HepG2 (cell line): Measurements from ENCODE around the gene CELSR2. TPM values are rescaled to one million over a fixed set of nuclear protein-coding genes. Genes with fewer than 3 reads are reported as not detected.

Experiments
- ATF7-NPFF ChIP-seq: sonication (generic); formaldehyde crosslinking; IDR thresholded peaks from 2 replicates; pipeline ENCODE4 v1.8.1; 2023; ENCODE audit warnings: mild to moderate bottlenecking, low read depth, missing genetic modification reagents, moderate library complexity
- BCL6 ChIP-seq: IDR thresholded peaks from 2 replicates; pipeline ENCODE4 v1.6.1; 2016; ENCODE audit warnings: missing genetic modification reagents, missing compliant biosample characterization
- BRD4 ChIP-seq: sonication (generic); formaldehyde crosslinking; IDR thresholded peaks from 2 replicates; pipeline ENCODE4 v1.4.0; 2020; ENCODE audit warnings: missing genetic modification reagents
- CCDC6 ChIP-seq: sonication (generic); formaldehyde crosslinking; IDR thresholded peaks from 2 replicates; pipeline ENCODE4 v1.8.1; 2022; ENCODE audit warnings: mild to moderate bottlenecking, missing genetic modification reagents, moderate library complexity
- ESRRA ChIP-seq: sonication (generic); formaldehyde crosslinking; IDR thresholded peaks from 2 replicates; pipeline ENCODE4 v1.5.1; 2020; ENCODE audit warnings: mild to moderate bottlenecking, low read depth, missing genetic modification reagents
- FOXA3 ChIP-seq: IDR thresholded peaks from 2 replicates; pipeline ENCODE4 v1.6.1; 2016; ENCODE audit warnings: missing genetic modification reagents, missing compliant biosample characterization
- KAT2B ChIP-seq: fragments of 150-350 bp; IDR thresholded peaks from 2 replicates; pipeline ENCODE4 v1.6.1; 2014; ENCODE audit warnings: low read depth, low read length, borderline replicate concordance
- TGIF2 ChIP-seq: IDR thresholded peaks from 2 replicates; pipeline ENCODE4 v1.6.1; 2016; ENCODE audit warnings: control low read depth, missing compliant biosample characterization
- ZNF501 ChIP-seq: sonication (generic); formaldehyde crosslinking; IDR thresholded peaks from 2 replicates; pipeline ENCODE4 v1.5.1; 2020; ENCODE audit warnings: mild to moderate bottlenecking, moderate library complexity, missing genetic modification reagents
- ZNF614 ChIP-seq: IDR thresholded peaks from 2 replicates; pipeline ENCODE4 v1.6.1; 2018; ENCODE audit warnings: missing biosample characterization, missing genetic modification reagents, inconsistent platforms, borderline replicate concordance
- ZNF891 ChIP-seq: sonication (generic); formaldehyde crosslinking; IDR thresholded peaks from 2 replicates; pipeline ENCODE4 v1.5.0; 2020; ENCODE audit warnings: mild to moderate bottlenecking, missing genetic modification reagents
- polyA plus RNA-seq, 8 experiments: library from polyadenylated mRNA; depleted of rRNA in 3 of 8; stranded (reverse) in 7 of 8; unstranded in 1 of 8; fragments of >200 nt; fragmentation: Illumina TruSeq in 4 of 8; extraction: Trizol in 4 of 8; gene quantifications; 2 replicates each; pipeline versions ENCODE4 v1.2.1 to v1.2.3, GENCODE V29; 2011 to 2016; ENCODE audit warnings: low read depth in 4 of 8, missing spikeins in 1 of 8, mixed read lengths in 1 of 8; ENCODE audit not compliant: insufficient read depth in 1 of 8
- total RNA-seq, 5 experiments: library from RNA; depleted of rRNA; stranded (reverse); fragments of >200 nt; fragmentation: Illumina TruSeq; extraction: Trizol; gene quantifications; 2 replicates each; pipeline ENCODE4 v1.2.3, GENCODE V29; 2016; ENCODE audit warnings: low read depth in 1 of 5
- TF ChIP-seq, protein P1 (sequence below): sonication (generic); formaldehyde crosslinking; IDR thresholded peaks from 2 replicates; pipeline ENCODE4 v1.5.0; 2020; ENCODE audit warnings: mild to moderate bottlenecking, missing genetic modification reagents, borderline replicate concordance
- TF ChIP-seq, protein P2 (sequence below): sonication (generic); IDR thresholded peaks from 2 replicates; pipeline ENCODE4 v1.6.1; 2016; ENCODE audit warnings: low read depth, borderline replicate concordance
- TF ChIP-seq, protein P3 (sequence below): sonication (generic); formaldehyde crosslinking; IDR thresholded peaks from 2 replicates; pipeline ENCODE4 v1.8.1; 2023; ENCODE audit warnings: mild to moderate bottlenecking, missing genetic modification reagents, borderline replicate concordance
- TF ChIP-seq, protein P4 (sequence below): sonication (generic); formaldehyde crosslinking; IDR thresholded peaks from 2 replicates; pipeline ENCODE4 v1.4.0; 2020; ENCODE audit warnings: missing genetic modification reagents
- TF ChIP-seq, protein P5 (sequence below): sonication (generic); formaldehyde crosslinking; IDR thresholded peaks from 2 replicates; pipeline ENCODE4 v1.4.0; 2020; ENCODE audit warnings: mild to moderate bottlenecking, missing genetic modification reagents
- TF ChIP-seq, protein P6 (sequence below), 2 experiments: fragments of 450-650 bp in 1 of 2; sonication (generic) in 1 of 2; formaldehyde crosslinking; IDR thresholded peaks; 2 replicates each; pipeline versions ENCODE4 v1.5.0 to v1.8.0; 2020 to 2022; ENCODE audit warnings: mild to moderate bottlenecking in 1 of 2, missing genetic modification reagents in 1 of 2

The CELSR2 gene
- total and polyA plus RNA-seq, 2 of the 13 experiments (the other 11 are each of a cell fraction or from before 2014, with no cell fraction given): 4.0 to 6.6 TPM

DNA sequence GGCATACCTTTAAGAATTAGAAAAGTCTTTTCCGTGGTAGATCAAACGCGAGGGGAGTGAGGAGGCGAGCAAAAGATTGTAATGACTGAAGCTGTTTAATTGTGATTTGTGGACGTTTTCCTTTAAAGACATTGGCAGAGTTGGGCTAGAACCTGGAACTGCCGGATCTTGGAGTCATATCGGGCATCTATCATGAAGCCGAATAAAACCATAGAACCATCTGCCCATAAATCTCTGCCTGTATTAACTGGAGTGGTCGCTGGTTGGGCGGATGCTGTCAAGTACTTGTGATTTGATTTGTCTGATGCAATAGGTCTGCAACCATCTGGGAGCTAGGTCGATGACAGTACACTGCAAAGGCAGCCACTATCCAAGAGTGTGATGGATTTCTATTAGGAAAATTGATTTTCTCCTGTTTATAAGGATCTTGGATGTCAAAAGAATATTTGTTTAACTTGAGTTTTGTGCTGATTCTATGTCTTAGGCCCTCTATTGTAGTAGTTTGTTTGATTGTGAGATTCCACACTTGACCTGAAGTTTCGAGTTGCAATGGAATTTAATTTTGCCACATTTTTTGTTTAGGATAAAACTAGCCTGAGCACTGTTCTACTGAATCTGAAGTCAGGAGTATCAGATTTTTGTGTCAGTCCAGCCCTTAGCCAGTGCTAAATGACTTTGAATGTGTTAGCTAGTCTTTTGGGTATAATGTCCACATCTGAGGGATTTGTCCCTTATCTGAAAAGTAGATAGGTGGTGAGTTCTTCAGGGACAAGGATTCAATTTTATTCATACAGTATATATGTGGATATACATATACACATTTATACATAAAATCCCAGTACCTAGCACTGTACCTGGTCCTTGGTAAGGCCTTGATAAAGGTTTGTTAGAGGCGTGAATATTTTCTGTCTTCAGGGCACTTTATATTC is 34.4 kb upstream of the CELSR2 start (continued):
- TF ChIP-seq, protein P1, sequence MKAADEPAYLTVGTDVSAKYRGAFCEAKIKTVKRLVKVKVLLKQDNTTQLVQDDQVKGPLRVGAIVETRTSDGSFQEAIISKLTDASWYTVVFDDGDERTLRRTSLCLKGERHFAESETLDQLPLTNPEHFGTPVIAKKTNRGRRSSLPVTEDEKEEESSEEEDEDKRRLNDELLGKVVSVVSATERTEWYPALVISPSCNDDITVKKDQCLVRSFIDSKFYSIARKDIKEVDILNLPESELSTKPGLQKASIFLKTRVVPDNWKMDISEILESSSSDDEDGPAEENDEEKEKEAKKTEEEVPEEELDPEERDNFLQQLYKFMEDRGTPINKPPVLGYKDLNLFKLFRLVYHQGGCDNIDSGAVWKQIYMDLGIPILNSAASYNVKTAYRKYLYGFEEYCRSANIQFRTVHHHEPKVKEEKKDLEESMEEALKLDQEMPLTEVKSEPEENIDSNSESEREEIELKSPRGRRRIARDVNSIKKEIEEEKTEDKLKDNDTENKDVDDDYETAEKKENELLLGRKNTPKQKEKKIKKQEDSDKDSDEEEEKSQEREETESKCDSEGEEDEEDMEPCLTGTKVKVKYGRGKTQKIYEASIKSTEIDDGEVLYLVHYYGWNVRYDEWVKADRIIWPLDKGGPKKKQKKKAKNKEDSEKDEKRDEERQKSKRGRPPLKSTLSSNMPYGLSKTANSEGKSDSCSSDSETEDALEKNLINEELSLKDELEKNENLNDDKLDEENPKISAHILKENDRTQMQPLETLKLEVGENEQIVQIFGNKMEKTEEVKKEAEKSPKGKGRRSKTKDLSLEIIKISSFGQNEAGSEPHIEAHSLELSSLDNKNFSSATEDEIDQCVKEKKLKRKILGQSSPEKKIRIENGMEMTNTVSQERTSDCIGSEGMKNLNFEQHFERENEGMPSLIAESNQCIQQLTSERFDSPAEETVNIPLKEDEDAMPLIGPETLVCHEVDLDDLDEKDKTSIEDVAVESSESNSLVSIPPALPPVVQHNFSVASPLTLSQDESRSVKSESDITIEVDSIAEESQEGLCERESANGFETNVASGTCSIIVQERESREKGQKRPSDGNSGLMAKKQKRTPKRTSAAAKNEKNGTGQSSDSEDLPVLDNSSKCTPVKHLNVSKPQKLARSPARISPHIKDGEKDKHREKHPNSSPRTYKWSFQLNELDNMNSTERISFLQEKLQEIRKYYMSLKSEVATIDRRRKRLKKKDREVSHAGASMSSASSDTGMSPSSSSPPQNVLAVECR (CRISPR knock-in tag): 0 out of 2 replicates have a peak, but pooled peaks have one; percentile 5
- TF ChIP-seq KAT2B: peak; percentile 8; the same call in 1 of the 2 replicates
- no peak for TF ChIP-seq ATF7-NPFF (CRISPR knock-in tag)
- TF ChIP-seq BCL6: no peak
- TF ChIP-seq, protein P2, sequence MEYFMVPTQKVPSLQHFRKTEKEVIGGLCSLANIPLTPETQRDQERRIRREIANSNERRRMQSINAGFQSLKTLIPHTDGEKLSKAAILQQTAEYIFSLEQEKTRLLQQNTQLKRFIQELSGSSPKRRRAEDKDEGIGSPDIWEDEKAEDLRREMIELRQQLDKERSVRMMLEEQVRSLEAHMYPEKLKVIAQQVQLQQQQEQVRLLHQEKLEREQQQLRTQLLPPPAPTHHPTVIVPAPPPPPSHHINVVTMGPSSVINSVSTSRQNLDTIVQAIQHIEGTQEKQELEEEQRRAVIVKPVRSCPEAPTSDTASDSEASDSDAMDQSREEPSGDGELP: peak; percentile 25; the same call in 1 of the 2 replicates
- TF ChIP-seq, protein P3, sequence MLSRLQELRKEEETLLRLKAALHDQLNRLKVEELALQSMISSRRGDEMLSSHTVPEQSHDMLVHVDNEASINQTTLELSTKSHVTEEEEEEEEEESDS (CRISPR knock-in tag): no peak
- TF ChIP-seq ZNF501: no peak
- TF ChIP-seq BRD4 (CRISPR knock-in tag): no peak
- TF ChIP-seq, protein P4, sequence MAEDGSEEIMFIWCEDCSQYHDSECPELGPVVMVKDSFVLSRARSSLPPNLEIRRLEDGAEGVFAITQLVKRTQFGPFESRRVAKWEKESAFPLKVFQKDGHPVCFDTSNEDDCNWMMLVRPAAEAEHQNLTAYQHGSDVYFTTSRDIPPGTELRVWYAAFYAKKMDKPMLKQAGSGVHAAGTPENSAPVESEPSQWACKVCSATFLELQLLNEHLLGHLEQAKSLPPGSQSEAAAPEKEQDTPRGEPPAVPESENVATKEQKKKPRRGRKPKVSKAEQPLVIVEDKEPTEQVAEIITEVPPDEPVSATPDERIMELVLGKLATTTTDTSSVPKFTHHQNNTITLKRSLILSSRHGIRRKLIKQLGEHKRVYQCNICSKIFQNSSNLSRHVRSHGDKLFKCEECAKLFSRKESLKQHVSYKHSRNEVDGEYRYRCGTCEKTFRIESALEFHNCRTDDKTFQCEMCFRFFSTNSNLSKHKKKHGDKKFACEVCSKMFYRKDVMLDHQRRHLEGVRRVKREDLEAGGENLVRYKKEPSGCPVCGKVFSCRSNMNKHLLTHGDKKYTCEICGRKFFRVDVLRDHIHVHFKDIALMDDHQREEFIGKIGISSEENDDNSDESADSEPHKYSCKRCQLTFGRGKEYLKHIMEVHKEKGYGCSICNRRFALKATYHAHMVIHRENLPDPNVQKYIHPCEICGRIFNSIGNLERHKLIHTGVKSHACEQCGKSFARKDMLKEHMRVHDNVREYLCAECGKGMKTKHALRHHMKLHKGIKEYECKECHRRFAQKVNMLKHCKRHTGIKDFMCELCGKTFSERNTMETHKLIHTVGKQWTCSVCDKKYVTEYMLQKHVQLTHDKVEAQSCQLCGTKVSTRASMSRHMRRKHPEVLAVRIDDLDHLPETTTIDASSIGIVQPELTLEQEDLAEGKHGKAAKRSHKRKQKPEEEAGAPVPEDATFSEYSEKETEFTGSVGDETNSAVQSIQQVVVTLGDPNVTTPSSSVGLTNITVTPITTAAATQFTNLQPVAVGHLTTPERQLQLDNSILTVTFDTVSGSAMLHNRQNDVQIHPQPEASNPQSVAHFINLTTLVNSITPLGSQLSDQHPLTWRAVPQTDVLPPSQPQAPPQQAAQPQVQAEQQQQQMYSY (CRISPR knock-in tag): no peak
- TF ChIP-seq, protein P5, sequence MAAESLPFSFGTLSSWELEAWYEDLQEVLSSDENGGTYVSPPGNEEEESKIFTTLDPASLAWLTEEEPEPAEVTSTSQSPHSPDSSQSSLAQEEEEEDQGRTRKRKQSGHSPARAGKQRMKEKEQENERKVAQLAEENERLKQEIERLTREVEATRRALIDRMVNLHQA (CRISPR knock-in tag): peak; percentile 100
- TF ChIP-seq ZNF891 (CRISPR knock-in tag): no peak
- peak; percentile 99 for TF ChIP-seq TGIF2 (CRISPR knock-in tag)
- TF ChIP-seq FOXA3 (CRISPR knock-in tag): peak; percentile 37; the same call in 1 of the 2 replicates
- TF ChIP-seq ESRRA: peak; percentile 23; the same call in 1 of the 2 replicates
- peak; percentile 59; the same call in 1 of the 2 replicates for TF ChIP-seq ZNF614 (CRISPR knock-in tag)
- TF ChIP-seq, protein P6, sequence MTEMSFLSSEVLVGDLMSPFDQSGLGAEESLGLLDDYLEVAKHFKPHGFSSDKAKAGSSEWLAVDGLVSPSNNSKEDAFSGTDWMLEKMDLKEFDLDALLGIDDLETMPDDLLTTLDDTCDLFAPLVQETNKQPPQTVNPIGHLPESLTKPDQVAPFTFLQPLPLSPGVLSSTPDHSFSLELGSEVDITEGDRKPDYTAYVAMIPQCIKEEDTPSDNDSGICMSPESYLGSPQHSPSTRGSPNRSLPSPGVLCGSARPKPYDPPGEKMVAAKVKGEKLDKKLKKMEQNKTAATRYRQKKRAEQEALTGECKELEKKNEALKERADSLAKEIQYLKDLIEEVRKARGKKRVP (CRISPR knock-in tag; IDR thresholded peaks at IDR 0.05): peak; percentile 96 to 100
- TF ChIP-seq CCDC6 (CRISPR knock-in tag): 0 out of 2 replicates have a peak, but pooled peaks have one; percentile 46
